GM19023 (cell line): Measurements from ENCODE around the gene CCDC192.

Experiments
- ATAC-seq: cut with Tn5 transposase; IDR thresholded peaks from one replicate; pipeline ENCODE4 v1.9.1; 2021; ENCODE audit warnings: mild to moderate bottlenecking, moderate library complexity; ENCODE audit not compliant: unreplicated experiment

The CCDC192 gene

GRCh38 chr5:127805448-127805847 is 102.3 kb downstream of the CCDC192 start:
- no peak for ATAC-seq

- ATAC-seq: no peak
Measured at GRCh38 chr5:127806776-127807175, 103.6 kb downstream of the CCDC192 start.

- no peak for ATAC-seq
Measured at GRCh38 chr5:127809533-127809932, 106.3 kb downstream of the CCDC192 start.

DNA sequence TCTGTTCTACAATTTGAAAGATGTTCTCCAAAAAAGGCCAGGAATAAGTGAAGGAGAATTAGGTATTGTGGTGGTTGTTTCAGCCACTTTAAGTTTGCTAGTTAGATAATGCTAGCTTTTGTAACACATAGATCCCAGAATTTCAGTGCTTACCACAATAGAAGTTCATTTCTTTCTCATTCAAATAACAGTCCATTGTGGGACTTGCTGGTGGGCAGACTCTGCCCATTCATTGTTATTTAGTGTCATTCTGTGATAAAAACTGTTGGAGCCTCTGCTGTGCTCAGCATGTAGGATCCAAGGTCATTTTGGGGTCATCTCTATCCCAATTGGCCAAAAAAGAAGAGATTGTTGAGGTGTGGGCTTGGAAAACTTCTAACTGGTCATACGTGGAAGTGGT is 106.8 kb downstream of the CCDC192 start:
- ATAC-seq: no peak

- no peak for ATAC-seq
Measured at GRCh38 chr5:127810707-127811490, 107.7 kb downstream of the CCDC192 start.

- ATAC-seq: no peak
Measured at GRCh38 chr5:127812570-127812969, 109.4 kb downstream of the CCDC192 start.

- no peak for ATAC-seq
Measured at GRCh38 chr5:127813633-127814587, 110.7 kb downstream of the CCDC192 start.

DNA sequence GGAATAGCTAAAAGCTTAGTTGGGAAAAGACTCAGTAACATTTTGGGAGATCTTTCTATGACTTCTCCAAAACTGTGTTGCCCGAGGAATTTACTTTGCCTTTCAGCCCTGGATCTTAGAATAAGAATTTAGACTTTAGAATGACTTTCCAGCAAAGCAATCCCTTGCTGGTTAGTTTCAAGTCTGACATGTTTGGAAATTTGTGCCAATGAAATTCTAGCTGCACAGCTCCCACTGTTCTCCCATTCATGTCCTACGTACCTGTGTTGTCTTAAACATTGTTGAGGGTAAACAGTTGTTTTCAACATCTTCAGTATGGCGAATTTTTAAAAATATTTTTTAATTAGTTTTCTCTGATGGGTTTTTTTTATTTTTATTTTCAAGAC is 111.4 kb downstream of the CCDC192 start:
- no peak for ATAC-seq

DNA sequence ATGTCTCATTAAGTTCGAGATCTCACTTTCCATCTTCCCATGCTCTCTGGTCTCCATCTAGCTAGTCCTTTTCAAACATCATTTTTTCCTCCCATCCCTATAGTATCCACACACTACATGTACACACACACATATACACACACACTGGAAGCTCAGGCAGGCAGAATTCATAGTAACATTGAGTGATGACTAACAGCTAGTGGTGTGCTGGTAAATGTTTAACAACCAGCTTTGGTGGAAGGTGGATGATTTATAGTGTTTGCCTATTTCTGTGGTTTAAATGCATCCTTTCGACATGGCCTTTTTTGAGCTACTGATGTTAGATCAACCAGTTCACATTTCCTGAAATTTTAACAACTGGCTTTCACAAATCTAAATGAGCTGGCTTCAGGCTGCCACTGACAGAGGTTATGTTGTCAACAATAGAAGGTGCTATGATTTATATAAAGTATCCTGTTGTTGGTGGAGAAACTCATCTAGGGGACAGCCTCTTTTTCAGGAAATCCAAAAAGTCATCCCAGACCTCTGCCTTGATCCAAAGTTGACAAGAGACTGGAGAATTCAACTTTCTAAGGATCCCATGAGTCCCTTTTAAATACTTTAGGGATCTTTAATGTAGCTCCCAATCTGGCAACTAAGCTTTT is 117.8 kb downstream of the CCDC192 start:
- ATAC-seq: peak; percentile 91

DNA sequence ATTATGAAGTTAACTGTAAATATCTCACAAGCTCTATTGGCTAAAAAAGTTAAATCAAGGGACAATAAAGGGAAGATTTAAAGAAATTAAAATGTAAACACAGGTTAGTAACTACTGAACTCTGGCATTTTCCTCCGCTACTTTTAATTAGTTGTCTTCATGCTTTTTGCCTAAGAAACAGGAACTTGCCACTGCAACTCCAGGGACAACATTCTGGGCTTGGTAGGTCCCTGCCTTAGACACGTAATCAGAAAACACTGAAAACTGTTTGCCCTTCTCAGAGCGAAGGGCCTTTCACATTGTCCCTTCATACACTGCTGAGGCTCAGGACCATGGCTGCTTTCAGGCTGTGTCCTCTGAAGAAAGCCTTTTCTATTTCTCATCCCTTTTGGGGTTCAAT is 118.7 kb downstream of the CCDC192 start:
- no peak for ATAC-seq

DNA sequence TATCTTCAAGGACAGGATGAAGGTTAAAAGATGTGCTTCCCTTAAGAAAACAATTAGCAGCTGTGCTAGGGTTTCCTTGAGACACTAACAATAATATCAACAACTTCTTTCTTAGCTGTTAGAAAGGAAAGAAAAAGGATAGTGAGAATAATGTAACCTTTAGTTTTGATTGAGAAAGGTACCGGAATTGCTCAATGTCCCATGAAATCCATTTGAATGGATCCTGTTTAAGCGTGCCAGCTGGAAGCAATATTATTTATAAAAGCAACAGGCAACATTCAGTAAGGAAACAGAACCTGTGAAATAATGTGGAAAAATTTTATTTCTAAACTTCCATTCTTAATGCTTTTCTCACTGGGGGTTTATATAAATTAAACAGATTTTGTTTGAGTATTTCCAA is 120.9 kb downstream of the CCDC192 start:
- no peak for ATAC-seq

DNA sequence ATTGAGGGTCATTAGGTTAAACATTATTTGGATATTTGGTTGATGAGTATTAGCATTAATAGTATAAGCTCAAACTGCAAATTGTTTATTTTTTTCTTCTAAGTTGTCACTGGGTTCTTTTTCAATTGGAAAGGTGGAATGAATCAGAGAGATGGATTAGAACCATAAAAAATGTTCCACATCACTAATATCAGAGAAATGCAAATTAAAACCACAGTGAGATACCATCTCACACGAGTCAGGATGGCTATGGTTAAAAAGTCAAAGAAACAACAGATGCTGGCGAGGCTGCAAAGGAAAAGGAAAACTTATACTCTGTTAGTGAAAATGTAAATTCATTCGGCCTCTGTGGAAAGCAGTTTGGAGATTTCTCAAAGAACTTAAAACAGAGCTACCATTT is 122.8 kb downstream of the CCDC192 start:
- no peak for ATAC-seq

GRCh38 chr5:127827451-127827850 is 124.3 kb downstream of the CCDC192 start:
- ATAC-seq: no peak

DNA sequence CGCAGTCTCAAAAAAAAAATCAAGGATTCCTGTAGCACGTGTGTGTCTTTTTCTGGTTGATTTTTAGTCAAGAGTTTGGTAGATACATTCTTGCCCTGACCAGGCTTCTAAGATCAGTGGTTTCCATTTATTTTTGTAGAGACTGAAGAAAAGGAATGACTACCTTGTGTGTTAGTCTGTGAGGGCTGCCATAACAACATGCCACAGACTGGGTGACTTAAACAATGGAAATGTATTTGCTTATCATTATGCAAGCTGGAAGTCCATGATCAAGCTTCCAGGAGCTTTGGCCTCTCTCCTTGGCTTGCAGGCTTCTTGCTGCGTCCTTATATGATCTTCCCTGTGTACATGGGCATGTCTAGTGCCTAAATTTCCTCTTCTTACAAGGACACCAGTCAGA is 127.0 kb downstream of the CCDC192 start:
- no peak for ATAC-seq

- ATAC-seq: no peak
Measured at GRCh38 chr5:127830829-127831598, 127.8 kb downstream of the CCDC192 start.

GRCh38 chr5:127832067-127832466 is 128.9 kb downstream of the CCDC192 start:
- ATAC-seq: no peak

- peak; percentile 65 for ATAC-seq
Measured at GRCh38 chr5:127834094-127834531, 130.9 kb downstream of the CCDC192 start.

- no peak for ATAC-seq
Measured at GRCh38 chr5:127834554-127834953, 131.4 kb downstream of the CCDC192 start.

DNA sequence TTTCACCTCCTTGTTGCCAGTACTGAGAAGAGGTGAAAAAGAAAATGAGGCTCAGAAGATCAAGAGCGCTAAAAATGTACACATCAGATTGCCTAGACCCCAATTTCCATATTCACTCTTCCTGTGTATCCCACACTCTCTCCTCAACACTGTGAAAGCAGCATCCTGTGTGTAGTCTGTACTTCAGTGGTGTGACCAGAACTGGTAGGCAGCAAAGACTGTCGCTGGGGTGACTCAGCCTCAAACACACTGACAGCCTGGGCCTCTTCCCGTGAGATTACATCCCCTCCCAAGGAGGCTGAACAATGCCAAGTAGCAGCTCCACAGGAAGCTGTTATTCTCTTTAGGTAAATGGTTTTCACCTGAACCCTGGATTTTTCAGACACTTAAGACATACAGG is 135.5 kb downstream of the CCDC192 start:
- no peak for ATAC-seq

- ATAC-seq: no peak
Measured at GRCh38 chr5:127839072-127839471, 135.9 kb downstream of the CCDC192 start.
